NT2/D1 (cell line): ENCODE data around the gene MDGA2.

Source experiments
- SUZ12 ChIP-seq: IDR thresholded peaks from 2 replicates; pipeline ENCODE4 v1.6.1; 2011; ENCODE audit not compliant: insufficient read length, insufficient read depth; ENCODE audit errors: extremely low read depth
- YY1 ChIP-seq: IDR thresholded peaks from 2 replicates; pipeline ENCODE4 v1.6.1; 2011; ENCODE audit not compliant: insufficient read length, insufficient read depth

DNA sequence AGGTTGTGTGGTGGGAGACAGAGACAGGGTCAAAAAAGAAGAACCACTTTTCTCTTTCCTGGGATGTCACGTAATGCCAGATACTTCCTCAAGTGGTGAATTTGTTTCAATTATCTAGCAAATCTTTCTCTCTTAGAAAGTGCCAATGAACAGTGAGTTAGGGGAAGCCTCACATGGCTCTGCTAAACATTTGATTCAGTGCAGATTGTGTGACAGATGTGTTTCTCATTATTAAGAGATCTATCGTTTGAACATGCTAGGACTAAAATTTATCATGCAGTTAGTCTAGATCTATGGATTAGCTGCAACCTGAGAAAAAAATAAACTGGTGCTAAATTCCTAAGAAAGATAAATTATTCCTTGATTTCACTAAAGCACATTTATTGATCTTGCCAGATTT, 247.8 kb downstream of the MDGA2 start:
- TF ChIP-seq YY1 (no peak), SUZ12 (no peak)
